Tibial nerve (tissue), 4 donors: ENCODE results near the gene HOGA1. TPM values are rescaled to one million over a fixed set of nuclear protein-coding genes. Genes with fewer than 3 reads are reported as not detected.
"Not testable (repeated sequence)": the region's sequence is repeated elsewhere in the genome, so short reads cannot be mapped to it uniquely, and the experiment has no call there.

Experiments used
- DNase-seq, 2 donors: peaks; one replicate each; pipeline ENCODE4 v3.0.0-alpha.2; 2019; ENCODE audit warnings: low spot score in 2 of 2
- H3K27ac ChIP-seq, 4 donors: fragments of 200-600 bp; sonication (generic) in 3 of 4; one replicate each; pipeline ENCODE4 v1.5.1; 2017 to 2019; ENCODE audit warnings: mild to moderate bottlenecking in 1 of 4
- H3K27me3 ChIP-seq, 2 donors: fragments of 200-600 bp; sonication (generic) in 1 of 2; one replicate each; pipeline versions ENCODE4 v1.5.1 to v1.6.0; 2017 to 2019
- H3K36me3 ChIP-seq, 3 donors: fragments of 200-600 bp; sonication (generic); one replicate each; pipeline ENCODE4 v1.5.1; 2018 to 2019
- H3K4me1 ChIP-seq, 4 donors: fragments of 200-600 bp; sonication (generic) in 3 of 4; one replicate each; pipeline ENCODE4 v1.5.1; 2017 to 2019
- H3K4me3 ChIP-seq, 4 donors: fragments of 200-600 bp; sonication (generic) in 3 of 4; one replicate each; pipeline ENCODE4 v1.5.1; 2017 to 2019; ENCODE audit warnings: mild to moderate bottlenecking in 1 of 4, moderate library complexity in 1 of 4
- H3K9me3 ChIP-seq, 4 donors: fragments of 200-600 bp; sonication (generic) in 3 of 4; one replicate each; pipeline ENCODE4 v1.5.1; 2017 to 2019
- EP300 ChIP-seq, 2 donors: sonication (generic); formaldehyde crosslinking; IDR thresholded peaks; one replicate each; pipeline ENCODE4 v1.6.1; 2017; ENCODE audit warnings: antibody characterized with exemption in 2 of 2, mild to moderate bottlenecking in 1 of 2
- POLR2A ChIP-seq, 2 donors: fragments of 450-650 bp; IDR thresholded peaks; one replicate each; pipeline ENCODE4 v1.6.1; 2017; ENCODE audit warnings: antibody characterized with exemption in 2 of 2, mild to moderate bottlenecking in 2 of 2, moderate library complexity in 2 of 2
- WGBS, 2 donors: methylation state at CpG; one replicate each; pipeline ENCODE4 v1.1.5; 2018; 5-methylcytosine and 5-hydroxymethylcytosine counted together
- total RNA-seq, 4 donors: library from RNA; depleted of rRNA; stranded (reverse); fragments of >200 nt; gene quantifications; one replicate each; pipeline ENCODE4 v1.1.0, GENCODE V29; 2016
- TF ChIP-seq, protein P1 (sequence below), 5 experiments: fragments of 200-600 bp in 3 of 5; fragments of 450-650 bp in 2 of 5; sonication (generic) in 3 of 5; IDR thresholded peaks; one replicate each; pipeline ENCODE4 v1.5.1; 2016 to 2019; ENCODE audit warnings: antibody characterized with exemption in 5 of 5, mild to moderate bottlenecking in 3 of 5, moderate library complexity in 2 of 5

The HOGA1 gene
- total RNA-seq, 4 donors from 2014 or later, result 3.6 to 31.6 (median 25.3) TPM

DNA sequence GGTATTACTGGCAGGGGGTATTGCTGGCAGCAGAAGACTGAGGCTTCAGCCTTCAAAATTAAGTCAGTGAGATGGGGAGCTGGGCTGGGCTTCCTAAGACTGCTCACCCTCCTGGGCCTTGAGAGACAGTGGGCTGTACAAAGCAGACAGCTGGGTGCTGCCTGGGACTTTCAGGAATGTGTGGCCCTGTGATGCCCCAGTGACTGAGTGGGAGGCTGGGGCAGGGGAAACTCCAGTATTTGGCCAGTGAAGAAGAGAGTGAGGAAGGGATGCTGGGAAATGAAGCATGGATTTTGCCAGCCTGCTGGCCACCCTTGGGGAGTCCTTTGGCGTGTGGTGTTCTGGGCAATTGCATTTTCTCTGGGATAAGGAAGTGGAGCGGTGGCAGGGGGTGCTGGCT is 11.2 kb upstream of the HOGA1 start:
- TF ChIP-seq, protein P1, sequence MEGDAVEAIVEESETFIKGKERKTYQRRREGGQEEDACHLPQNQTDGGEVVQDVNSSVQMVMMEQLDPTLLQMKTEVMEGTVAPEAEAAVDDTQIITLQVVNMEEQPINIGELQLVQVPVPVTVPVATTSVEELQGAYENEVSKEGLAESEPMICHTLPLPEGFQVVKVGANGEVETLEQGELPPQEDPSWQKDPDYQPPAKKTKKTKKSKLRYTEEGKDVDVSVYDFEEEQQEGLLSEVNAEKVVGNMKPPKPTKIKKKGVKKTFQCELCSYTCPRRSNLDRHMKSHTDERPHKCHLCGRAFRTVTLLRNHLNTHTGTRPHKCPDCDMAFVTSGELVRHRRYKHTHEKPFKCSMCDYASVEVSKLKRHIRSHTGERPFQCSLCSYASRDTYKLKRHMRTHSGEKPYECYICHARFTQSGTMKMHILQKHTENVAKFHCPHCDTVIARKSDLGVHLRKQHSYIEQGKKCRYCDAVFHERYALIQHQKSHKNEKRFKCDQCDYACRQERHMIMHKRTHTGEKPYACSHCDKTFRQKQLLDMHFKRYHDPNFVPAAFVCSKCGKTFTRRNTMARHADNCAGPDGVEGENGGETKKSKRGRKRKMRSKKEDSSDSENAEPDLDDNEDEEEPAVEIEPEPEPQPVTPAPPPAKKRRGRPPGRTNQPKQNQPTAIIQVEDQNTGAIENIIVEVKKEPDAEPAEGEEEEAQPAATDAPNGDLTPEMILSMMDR (IDR thresholded peaks at IDR 0.05), result no peak
- TF ChIP-seq POLR2A (IDR thresholded peaks at IDR 0.05) (no peak), EP300 (IDR thresholded peaks at IDR 0.05) (no peak)
- peaks cover 0 to 13% (median 4%) of the 10 kb centered on the region in 4 donors for H3K4me1 ChIP-seq
- no peak overlapping the region for H3K4me3 ChIP-seq
- H3K27me3 ChIP-seq, result no peaks in the 10 kb centered on the region
- H3K36me3 ChIP-seq, result peaks cover 0 to 38% (median 0%) of the 10 kb centered on the region in 3 donors
- H3K27ac ChIP-seq, result no peak overlapping the region
- WGBS, 2 donors, result 89 to 96% methylated on average over 2 of the region's 2 CpGs
- no peaks in the 10 kb centered on the region for H3K9me3 ChIP-seq
- no peak for DNase-seq

DNA sequence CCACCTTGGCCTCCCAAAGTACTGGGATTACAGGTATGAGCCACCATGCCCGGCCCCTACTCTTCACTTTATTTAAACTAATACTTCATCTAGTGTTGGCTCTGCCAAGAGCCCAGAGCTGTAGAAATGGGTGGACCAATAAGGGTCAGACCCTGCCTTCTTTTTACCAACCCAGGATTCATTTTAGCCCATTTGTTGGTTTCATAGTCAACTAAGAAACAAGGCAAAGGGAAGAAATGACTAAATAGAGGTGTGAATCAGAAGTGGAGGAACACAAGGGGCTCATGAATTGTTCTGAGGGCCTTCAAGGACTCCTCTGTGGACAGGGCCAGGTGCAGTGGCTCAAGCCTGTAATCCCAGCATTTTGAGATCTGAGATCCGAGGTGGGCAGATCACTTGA is 10.5 kb upstream of the HOGA1 start:
- whole genome bisulfite sequencing, 2 donors, result 43 to 69% methylated on average over 2 of the region's 2 CpGs
- no peaks in the 10 kb centered on the region for H3K27me3 ChIP-seq
- DNase-seq, result no peak
- TF ChIP-seq, protein P1 (IDR thresholded peaks at IDR 0.05), result no peak
- TF ChIP-seq EP300 (IDR thresholded peaks at IDR 0.05) (no peak), POLR2A (IDR thresholded peaks at IDR 0.05) (no peak)
- no peaks in the 10 kb centered on the region for H3K9me3 ChIP-seq
- no peak overlapping the region for H3K27ac ChIP-seq
- H3K4me3 ChIP-seq, result no peak overlapping the region
- peaks cover 0 to 31% (median 0%) of the 10 kb centered on the region in 3 donors for H3K36me3 ChIP-seq
- H3K4me1 ChIP-seq, result peaks cover 0 to 13% (median 4%) of the 10 kb centered on the region in 4 donors

DNA sequence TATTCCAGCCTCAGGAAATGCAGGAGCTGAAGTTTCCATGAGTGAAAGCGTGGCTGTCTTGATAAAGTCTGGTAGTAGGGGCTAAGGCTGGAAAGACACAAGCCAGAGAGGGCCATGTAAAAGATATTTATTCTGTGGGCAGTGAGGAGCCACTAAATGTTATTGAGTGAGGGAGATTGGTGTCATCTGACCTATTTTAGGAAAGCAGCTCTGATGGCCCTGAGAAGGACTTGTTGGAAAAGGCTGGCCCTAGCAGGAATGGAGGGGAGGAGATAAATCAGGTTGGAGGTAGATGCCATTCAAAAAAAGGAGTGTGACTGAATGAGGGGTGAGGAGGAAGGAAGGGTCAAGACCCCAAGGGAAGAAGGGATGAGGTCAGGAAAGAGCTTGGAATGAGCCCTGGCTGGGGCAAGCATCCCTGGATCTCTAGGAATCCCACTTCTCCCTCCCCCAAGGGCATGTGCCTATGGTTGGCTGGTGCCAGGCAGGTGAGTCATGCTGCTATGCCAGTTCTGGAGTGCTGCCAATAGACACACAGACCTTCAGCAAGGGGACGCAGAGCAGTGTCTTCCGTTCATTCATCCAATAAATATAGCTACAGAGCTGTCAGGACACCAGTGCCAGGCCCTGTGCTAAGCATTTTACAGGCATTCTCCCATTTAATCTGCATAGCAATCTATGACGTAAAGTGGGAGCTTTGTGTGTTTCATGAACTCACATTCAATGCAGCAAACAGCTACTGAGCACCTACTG is 9.6 kb upstream of the HOGA1 start:
- Histone ChIP-seq H3K4me3 (no peak overlapping the region), H3K27ac (no peak overlapping the region), H3K27me3 (no peaks in the 10 kb centered on the region), H3K36me3 (peaks cover 0 to 22% (median 0%) of the 10 kb centered on the region in 3 donors), H3K4me1 (peaks cover 0 to 13% (median 4%) of the 10 kb centered on the region in 4 donors), H3K9me3 (no peaks in the 10 kb centered on the region)
- DNase-seq, result no peak
- TF ChIP-seq, protein P1 (IDR thresholded peaks at IDR 0.05), result no peak
- TF ChIP-seq EP300 (IDR thresholded peaks at IDR 0.05), result no peak
- no peak for TF ChIP-seq POLR2A (IDR thresholded peaks at IDR 0.05)
- WGBS, 2 donors, result 53 to 57% methylated on average over 4 of the region's 4 CpGs

DNA sequence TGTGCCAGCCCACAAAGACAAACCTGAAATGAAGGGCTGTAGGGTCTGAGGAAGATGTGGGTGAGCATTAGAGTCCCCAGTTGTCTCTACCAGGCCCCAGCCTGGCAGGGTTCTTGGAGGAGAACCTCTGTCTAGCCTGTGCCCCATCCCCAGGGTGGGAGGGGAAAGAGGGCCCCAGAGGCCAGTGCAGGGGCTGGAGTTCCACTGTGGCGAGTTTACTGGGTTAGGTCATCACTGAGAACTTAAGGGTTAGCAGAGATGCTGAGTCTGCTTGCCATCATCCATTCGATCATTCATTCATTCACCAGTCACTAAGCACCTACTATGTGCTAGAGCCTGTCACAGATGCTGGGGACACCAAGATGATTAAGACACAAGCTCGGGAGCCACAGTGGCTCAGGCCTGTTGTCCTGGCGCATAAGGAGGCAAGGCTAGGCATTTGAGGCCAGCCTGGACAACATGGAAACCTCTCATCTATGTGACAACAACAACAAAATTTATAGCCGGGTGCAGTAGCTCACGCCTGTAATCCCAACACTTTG is 9.0 kb upstream of the HOGA1 start:
- no peak for DNase-seq
- no peak overlapping the region for H3K27ac ChIP-seq

DNA sequence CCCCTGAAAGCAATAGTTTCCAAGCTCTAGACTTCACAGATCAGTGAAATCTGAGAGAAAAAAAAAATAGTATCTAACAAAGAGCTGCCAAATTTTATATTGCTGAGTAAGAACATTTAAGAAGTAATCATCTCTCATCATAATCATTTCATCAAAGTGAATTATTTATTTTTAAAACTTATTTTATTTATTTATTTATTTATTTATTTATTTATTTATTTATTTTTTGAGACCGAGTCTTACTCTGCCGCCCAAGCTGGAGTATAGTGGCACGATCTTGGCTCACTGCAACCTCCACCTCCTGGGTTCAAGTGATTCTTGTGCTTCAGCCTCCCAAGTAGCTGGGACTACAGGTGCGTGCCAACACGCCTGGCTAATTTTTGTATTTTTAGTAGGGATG is 7.7 kb upstream of the HOGA1 start:
- not testable (repeated sequence) for H3K36me3 ChIP-seq, H3K9me3 ChIP-seq, DNase-seq, H3K27ac ChIP-seq, H3K27me3 ChIP-seq, H3K4me3 ChIP-seq
- H3K4me1 ChIP-seq, result peaks cover 0 to 13% (median 4%) of the 10 kb centered on the region in 4 donors
- 37 to 58% methylated on average over 5 of the region's 5 CpGs for WGBS, 2 donors

More for the DNA sequence above, 9.0 kb upstream of the HOGA1 start:
- Histone ChIP-seq H3K9me3 (no peaks in the 10 kb centered on the region), H3K27me3 (no peaks in the 10 kb centered on the region), H3K4me1 (peaks cover 0 to 13% (median 4%) of the 10 kb centered on the region in 4 donors), H3K4me3 (no peak overlapping the region), H3K36me3 (peaks cover 0 to 16% (median 0%) of the 10 kb centered on the region in 3 donors)
- 84 to 88% methylated on average over 6 of the region's 6 CpGs for WGBS, 2 donors
- TF ChIP-seq EP300 (IDR thresholded peaks at IDR 0.05) (no peak), POLR2A (IDR thresholded peaks at IDR 0.05) (no peak)
- TF ChIP-seq, protein P1 (IDR thresholded peaks at IDR 0.05), result no peak
